Epithelial cell of proximal tubule (primary cell): ENCODE measurements around the gene CENPC. TPM values are rescaled to one million over a fixed set of nuclear protein-coding genes. Genes with fewer than 3 reads are reported as not detected.
"Not testable (repeated sequence)": the region's sequence is repeated elsewhere in the genome, so short reads cannot be mapped to it uniquely, and the experiment has no call there.

Experiments used
- DNase-seq: peaks from one replicate; pipeline ENCODE4 v3.0.0-alpha.2; 2011; ENCODE audit warnings: low read depth
- H3K4me3 ChIP-seq: 2 replicates; pipeline ENCODE4 v1.5.1; 2011; ENCODE audit warnings: low read depth, mild to moderate bottlenecking, low read length
- CTCF ChIP-seq: conservative IDR thresholded peaks from 2 replicates; pipeline ENCODE4 v1.5.1; 2012; ENCODE audit warnings: low read depth, mild to moderate bottlenecking, low read length
- total RNA-seq: library from RNA; depleted of rRNA; stranded (reverse); fragments of >200 nt; gene quantifications from 2 replicates; pipeline ENCODE4 v1.2.3, GENCODE V29; 2015

CENPC gene
- total RNA-seq, 1 donor from 2014 or later, result 11.5 TPM

GRCh38 chr4:67535280-67535840, 9.9 kb downstream of the CENPC start:
- H3K4me3 ChIP-seq, result no peak overlapping the region
- DNase-seq, result no peak
- no peak for TF ChIP-seq CTCF

- no peak for TF ChIP-seq CTCF
- no peak overlapping the region for H3K4me3 ChIP-seq
- no peak for DNase-seq
These were observed 12.2 kb downstream of the CENPC start for GRCh38 chr4:67533112-67533511.

GRCh38 chr4:67532397-67532796, 12.9 kb downstream of the CENPC start:
- DNase-seq, H3K4me3 ChIP-seq: not testable (repeated sequence)

- no peak for DNase-seq
- H3K4me3 ChIP-seq, result no peak overlapping the region
- no peak for TF ChIP-seq CTCF
These were observed 13.8 kb downstream of the CENPC start for GRCh38 chr4:67531379-67531962.

GRCh38 chr4:67524140-67524539, 21.2 kb downstream of the CENPC start:
- not testable (repeated sequence) for DNase-seq, H3K4me3 ChIP-seq

- TF ChIP-seq CTCF, result no peak
- no peak for DNase-seq
- H3K4me3 ChIP-seq, result no peak overlapping the region
These were observed 22.2 kb downstream of the CENPC start for GRCh38 chr4:67522851-67523671.

- no peak for DNase-seq
- no peak overlapping the region for H3K4me3 ChIP-seq
- no peak for TF ChIP-seq CTCF
These were observed 23.1 kb downstream of the CENPC start for GRCh38 chr4:67522230-67522629.

- no peak for DNase-seq
- no peak overlapping the region for H3K4me3 ChIP-seq
- TF ChIP-seq CTCF, result no peak
These were observed 23.8 kb downstream of the CENPC start for GRCh38 chr4:67521506-67521905.
